ENCODE results near the gene UBE2N.

The UBE2N gene

DNA sequence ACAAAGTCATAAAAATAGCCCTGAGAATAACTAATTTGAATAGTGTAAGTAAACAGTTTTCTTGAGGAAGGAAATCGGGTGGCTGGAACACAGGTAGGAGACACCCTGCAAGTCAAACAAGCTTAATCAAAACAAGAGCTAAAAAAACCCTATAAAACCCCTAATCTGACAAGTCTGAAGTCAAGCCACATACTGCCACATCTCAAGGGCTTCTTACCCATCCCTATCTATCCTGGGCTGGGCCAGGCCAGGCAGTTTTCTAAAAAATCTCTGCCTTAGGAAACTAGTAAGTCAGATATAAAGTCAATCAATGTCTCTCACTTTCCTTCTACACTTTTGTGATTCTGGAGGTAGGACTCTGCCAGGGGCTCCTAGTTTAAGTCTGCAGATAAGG lies 15.3 kb downstream of the UBE2N start:
- no peak for DNase-seq (ENCODE audit: low spot score)
- TF ChIP-seq, protein P1, sequence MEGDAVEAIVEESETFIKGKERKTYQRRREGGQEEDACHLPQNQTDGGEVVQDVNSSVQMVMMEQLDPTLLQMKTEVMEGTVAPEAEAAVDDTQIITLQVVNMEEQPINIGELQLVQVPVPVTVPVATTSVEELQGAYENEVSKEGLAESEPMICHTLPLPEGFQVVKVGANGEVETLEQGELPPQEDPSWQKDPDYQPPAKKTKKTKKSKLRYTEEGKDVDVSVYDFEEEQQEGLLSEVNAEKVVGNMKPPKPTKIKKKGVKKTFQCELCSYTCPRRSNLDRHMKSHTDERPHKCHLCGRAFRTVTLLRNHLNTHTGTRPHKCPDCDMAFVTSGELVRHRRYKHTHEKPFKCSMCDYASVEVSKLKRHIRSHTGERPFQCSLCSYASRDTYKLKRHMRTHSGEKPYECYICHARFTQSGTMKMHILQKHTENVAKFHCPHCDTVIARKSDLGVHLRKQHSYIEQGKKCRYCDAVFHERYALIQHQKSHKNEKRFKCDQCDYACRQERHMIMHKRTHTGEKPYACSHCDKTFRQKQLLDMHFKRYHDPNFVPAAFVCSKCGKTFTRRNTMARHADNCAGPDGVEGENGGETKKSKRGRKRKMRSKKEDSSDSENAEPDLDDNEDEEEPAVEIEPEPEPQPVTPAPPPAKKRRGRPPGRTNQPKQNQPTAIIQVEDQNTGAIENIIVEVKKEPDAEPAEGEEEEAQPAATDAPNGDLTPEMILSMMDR (IDR thresholded peaks at IDR 0.05; ENCODE audit: borderline replicate concordance, control extremely low read depth, extremely low read depth, insufficient read depth, missing control alignments), result no peak
- in situ Hi-C loops (cut with MboI; ENCODE audit: low sequenced_read_pairs, unreplicated experiment), result no loop called here

DNA sequence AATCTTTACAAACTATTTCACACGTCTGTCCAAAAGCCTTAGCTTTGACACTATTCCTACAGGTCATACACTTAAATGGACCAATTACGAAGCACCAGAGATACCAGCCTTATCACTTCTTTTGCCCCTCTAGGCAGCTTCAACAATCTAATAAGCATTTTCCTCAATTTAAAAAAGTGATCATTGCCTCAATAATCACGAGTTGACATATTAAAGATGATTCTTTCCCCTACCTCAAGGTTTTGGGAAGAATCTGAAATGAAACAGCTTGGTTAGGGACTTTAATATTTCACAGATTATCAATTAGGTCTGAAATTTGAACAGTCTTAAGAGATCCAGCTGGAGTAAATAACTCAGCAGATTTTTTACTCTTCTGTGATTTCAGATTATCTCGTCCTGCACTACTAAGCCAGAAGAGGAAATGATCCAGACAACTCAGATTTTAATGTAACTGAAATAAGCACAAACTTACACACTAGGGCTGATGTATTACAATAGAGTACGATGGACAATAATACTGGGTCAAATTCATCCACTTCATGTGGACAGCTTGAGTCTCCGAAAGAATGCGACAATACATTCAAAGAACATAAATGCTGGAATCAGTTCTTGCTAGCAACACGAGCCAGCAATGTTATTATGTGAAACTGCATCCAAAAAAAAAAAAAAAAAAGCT lies 15.9 kb downstream of the UBE2N start:
- TF ChIP-seq, protein P1 (IDR thresholded peaks at IDR 0.05; ENCODE audit: borderline replicate concordance, control extremely low read depth, extremely low read depth, insufficient read depth, missing control alignments), result no peak
- no peak for DNase-seq (ENCODE audit: low spot score)
- in situ Hi-C loops (cut with MboI; ENCODE audit: low sequenced_read_pairs, unreplicated experiment), result no loop called here

DNA sequence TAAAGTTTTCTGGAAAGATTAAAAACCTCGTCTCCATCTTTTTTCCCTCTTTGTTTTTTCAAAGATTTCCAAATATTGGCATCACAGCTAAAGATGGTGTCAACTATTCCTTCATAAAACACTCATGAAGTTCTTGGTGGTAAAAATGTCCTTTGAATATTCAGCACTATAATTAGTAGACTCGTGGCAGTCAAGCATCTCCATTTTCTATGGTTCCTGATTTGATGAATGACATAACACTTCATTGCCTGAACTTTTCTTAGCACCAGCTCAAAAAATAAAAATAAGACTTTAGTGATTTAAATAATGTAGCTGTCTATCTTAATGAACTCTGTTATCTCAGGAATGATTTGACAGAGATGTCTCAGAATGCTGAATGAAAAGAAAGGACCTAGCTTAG lies 19.7 kb downstream of the UBE2N start:
- in situ Hi-C loops (cut with MboI; ENCODE audit: low sequenced_read_pairs, unreplicated experiment), result loop anchor here (25.0 kb wide), 1 partner anchor 635 kb away; no protein-coding TSS in a partner anchor
- no peak for DNase-seq (ENCODE audit: low spot score)
- TF ChIP-seq, protein P1 (IDR thresholded peaks at IDR 0.05; ENCODE audit: borderline replicate concordance, control extremely low read depth, extremely low read depth, insufficient read depth, missing control alignments), result no peak

DNA sequence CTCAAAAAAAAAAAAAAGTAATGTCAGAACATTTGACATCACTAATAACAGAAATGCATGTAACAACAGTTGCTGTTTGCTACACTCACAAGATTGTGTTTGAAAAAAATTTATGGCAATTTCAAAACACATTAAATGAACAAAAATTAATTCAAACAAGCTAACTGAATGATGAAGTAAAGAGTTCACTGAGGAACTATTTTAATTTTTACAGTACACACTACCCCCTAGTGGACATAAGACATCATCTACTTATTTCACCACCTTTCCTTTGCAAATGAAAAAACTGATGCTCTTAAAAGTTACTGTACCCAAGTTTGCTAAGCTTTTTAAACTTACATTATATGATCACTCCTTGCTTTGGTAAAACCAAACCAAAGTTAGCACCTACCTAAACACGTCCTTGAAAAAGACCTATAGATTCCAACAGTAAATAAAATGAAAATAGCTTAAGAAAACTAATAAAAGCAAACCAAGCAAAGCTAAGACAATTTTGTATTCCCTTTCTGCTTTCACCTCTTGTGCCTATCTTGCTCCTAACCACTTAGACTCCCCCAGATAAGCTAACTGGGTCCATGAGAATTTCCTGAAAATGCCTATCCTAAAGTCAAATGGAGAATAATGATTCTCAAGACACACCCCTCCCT lies 22.2 kb downstream of the UBE2N start:
- no peak for DNase-seq (ENCODE audit: low spot score)
- TF ChIP-seq, protein P1 (IDR thresholded peaks at IDR 0.05; ENCODE audit: borderline replicate concordance, control extremely low read depth, extremely low read depth, insufficient read depth, missing control alignments), result peak; percentile 35
- in situ Hi-C loops (cut with MboI; ENCODE audit: low sequenced_read_pairs, unreplicated experiment), result loop anchor here (10.0 to 25.0 kb wide), 2 partner anchors 435 to 632 kb away; no protein-coding TSS in a partner anchor

DNA sequence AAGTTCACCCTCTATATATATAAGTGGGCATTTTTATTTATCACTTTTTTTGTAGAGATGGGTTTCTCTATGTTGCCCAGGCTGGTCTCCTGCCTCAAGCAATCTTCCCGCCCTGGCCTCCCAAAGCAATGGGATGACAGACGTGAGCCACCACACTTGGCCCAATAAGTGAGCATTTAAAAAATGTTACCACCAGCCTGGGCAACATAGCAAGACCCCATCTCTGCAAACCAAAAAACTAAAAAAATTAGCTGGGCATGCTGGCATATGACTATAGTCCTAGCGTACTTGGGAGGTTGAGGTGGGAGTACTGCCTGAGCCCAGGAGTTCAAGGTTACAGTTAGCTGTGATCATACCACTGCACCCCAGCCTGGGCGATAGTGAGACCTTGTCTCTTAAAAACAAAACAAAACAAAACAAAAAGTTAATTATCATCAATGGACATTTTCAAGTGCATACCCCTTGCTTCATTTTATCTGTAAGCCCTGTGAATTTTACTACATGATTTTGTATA lies 23.7 kb downstream of the UBE2N start:
- in situ Hi-C loops (cut with MboI; ENCODE audit: low sequenced_read_pairs, unreplicated experiment), result loop anchor here (10.0 to 25.0 kb wide), 2 partner anchors 433 to 631 kb away; no protein-coding TSS in a partner anchor
- TF ChIP-seq, protein P1 (IDR thresholded peaks at IDR 0.05; ENCODE audit: borderline replicate concordance, control extremely low read depth, extremely low read depth, insufficient read depth, missing control alignments), result no peak
- no peak for DNase-seq (ENCODE audit: low spot score)

DNA sequence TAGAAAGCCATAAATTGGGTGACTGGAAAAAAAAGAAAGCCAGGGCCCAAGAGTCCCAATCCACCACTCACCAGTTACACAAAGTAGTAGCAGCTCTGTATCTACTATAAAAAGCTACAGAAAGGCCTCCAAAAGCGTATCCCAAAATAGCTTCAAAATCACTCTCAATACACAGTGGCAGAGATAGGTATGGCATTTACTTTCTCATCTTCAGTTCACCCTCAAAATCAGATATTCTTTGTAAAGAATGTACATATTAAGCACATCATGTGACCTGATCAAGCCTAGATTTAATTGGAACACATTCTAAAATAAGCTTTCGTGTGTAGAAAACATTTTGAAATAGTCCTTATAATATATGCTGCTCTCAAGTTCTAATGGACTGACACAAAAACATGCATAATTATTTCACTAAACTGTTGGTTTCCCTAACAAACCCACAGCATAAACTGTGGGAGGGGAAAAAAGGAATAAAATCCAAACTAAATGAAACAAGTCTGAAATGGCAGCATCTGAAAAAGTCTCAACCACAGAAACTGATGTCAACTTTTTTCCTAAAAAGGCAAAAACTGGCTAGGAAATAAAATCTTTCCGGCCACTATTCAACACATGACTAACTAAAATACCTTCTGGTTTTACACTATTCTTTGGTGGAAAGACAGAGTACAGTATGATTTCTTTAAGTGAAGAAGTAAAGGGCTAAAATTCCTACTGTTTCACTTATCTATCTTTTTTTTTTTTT lies 25.9 kb downstream of the UBE2N start:
- no peak for DNase-seq (ENCODE audit: low spot score)
- in situ Hi-C loops (cut with MboI; ENCODE audit: low sequenced_read_pairs, unreplicated experiment), result loop anchor here (10.0 to 25.0 kb wide), 2 partner anchors 431 to 629 kb away; no protein-coding TSS in a partner anchor
- TF ChIP-seq, protein P1 (IDR thresholded peaks at IDR 0.05; ENCODE audit: borderline replicate concordance, control extremely low read depth, extremely low read depth, insufficient read depth, missing control alignments), result no peak

All from GM13976 (cell line).